Common myeloid progenitor, CD34-positive (primary cell): ENCODE measurements around the gene CD300A.
A peak's percentile ranks its signal among the peaks of the same experiment; 100 is the strongest.
"Not testable (repeated sequence)": the region's sequence is repeated elsewhere in the genome, so short reads cannot be mapped to it uniquely, and the experiment has no call there.

Experiments used
- CTCF ChIA-PET: fragments of 350-600 bp; sonication (Branson Sonifier 250); formaldehyde crosslinking; loops from one replicate; lab custom pipeline; 2021; ENCODE audit warnings: antibody characterized with exemption; lab: Charles Lee
- POLR2A ChIA-PET: fragments of 350-600 bp; sonication (Branson Sonifier 250); formaldehyde crosslinking; loops from one replicate; lab custom pipeline; 2021; ENCODE audit warnings: antibody characterized with exemption; lab: Charles Lee
- DNase-seq, 3 donors: peaks; one replicate each; pipeline versions ENCODE4 v3.0.0 to v3.0.0-alpha.2; 2013
- H3K27ac ChIP-seq, 2 experiments: 1 replicate in 1 of 2; 2 replicates in 1 of 2; pipeline ENCODE4 v1.7.0; 2013; ENCODE audit warnings: inconsistent platforms in 2 of 2, low read length in 2 of 2, mild to moderate bottlenecking in 2 of 2, low read depth in 1 of 2, moderate library complexity in 1 of 2; ENCODE audit not compliant: severe bottlenecking in 2 of 2, insufficient read depth in 1 of 2, poor library complexity in 1 of 2
- H3K27me3 ChIP-seq, 5 experiments: replicated peaks in 2 of 5; 1 replicate in 3 of 5; 2 replicates in 2 of 5; pipeline versions ENCODE4 v1.6.1 to v1.7.0; 2013; ENCODE audit warnings: low read length in 4 of 5, mild to moderate bottlenecking in 2 of 5, moderate library complexity in 2 of 5, inconsistent platforms in 1 of 5; ENCODE audit not compliant: insufficient read depth in 5 of 5, control insufficient read depth in 4 of 5
- H3K36me3 ChIP-seq, 4 experiments: 1 replicate in 2 of 4; 2 replicates in 2 of 4; pipeline versions ENCODE4 v1.6.1 to v1.7.0; 2013; ENCODE audit warnings: low read length in 3 of 4, control low read depth in 1 of 4, mild to moderate bottlenecking in 1 of 4; ENCODE audit not compliant: control insufficient read depth in 4 of 4, insufficient read depth in 4 of 4
- H3K4me1 ChIP-seq, 4 experiments: 1 replicate in 3 of 4; 2 replicates in 1 of 4; pipeline versions ENCODE4 v1.6.1 to v1.7.1; 2013; ENCODE audit warnings: low read length in 3 of 4, mild to moderate bottlenecking in 3 of 4, control low read depth in 1 of 4, inconsistent platforms in 1 of 4, moderate library complexity in 1 of 4; ENCODE audit not compliant: control insufficient read depth in 4 of 4, insufficient read depth in 4 of 4; ENCODE audit errors: control extremely low read depth in 1 of 4
- H3K4me3 ChIP-seq, 7 experiments: 1 replicate in 4 of 7; 2 replicates in 3 of 7; pipeline versions ENCODE4 v1.5.1 to v1.7.0; 2013; ENCODE audit warnings: mild to moderate bottlenecking in 7 of 7, low read length in 6 of 7, moderate library complexity in 6 of 7, inconsistent platforms in 2 of 7, low read depth in 2 of 7, control low read depth in 1 of 7; ENCODE audit not compliant: insufficient read depth in 4 of 7, control insufficient read depth in 1 of 7; ENCODE audit errors: extremely low read depth in 1 of 7
- H3K9me3 ChIP-seq, 5 experiments: 1 replicate in 4 of 5; 2 replicates in 1 of 5; pipeline versions ENCODE4 v1.6.1 to v1.7.1; 2013; ENCODE audit warnings: low read length in 4 of 5, mild to moderate bottlenecking in 2 of 5, inconsistent platforms in 1 of 5, low read depth in 1 of 5, moderate library complexity in 1 of 5; ENCODE audit not compliant: control insufficient read depth in 4 of 5, insufficient read depth in 2 of 5; ENCODE audit errors: control extremely low read depth in 1 of 5
- WGBS: methylation state at CpG from one replicate; pipeline ENCODE4 v1.1.5; 2013; ENCODE audit not compliant: insufficient coverage; 5-methylcytosine and 5-hydroxymethylcytosine counted together

The CD300A gene

DNA sequence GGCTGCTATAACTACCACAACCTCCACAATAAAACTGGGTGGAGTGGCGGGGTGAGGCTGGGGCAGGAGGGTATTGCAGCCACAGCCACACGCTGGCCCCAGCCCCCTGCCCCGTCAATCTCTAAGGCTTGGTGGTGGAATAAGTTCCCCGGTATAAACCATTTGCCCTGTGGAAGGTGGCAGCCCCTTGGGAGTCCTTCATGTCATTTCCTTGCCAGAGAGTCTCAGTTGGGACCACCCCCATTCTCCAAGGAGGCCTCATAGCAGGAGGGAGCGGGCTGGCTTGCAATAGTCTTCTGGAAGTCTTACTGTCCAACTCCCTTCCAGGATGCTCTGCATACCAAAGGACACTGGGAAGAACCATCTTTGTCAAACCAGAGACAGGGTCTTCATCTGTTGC is 19.4 kb downstream of the CD300A start:
- 90% methylated on average over 4 of the region's 5 CpGs for WGBS
- CTCF ChIA-PET, result interaction anchor here (1.2 kb wide), 1 partner anchor 22 kb away, joined by 3 read pairs; no protein-coding TSS in a partner anchor
- Histone ChIP-seq H3K36me3 (peaks cover 5 to 66% (median 47%) of the 10 kb centered on the region in 4 experiments), H3K27ac (no peak overlapping the region), H3K4me1 (peaks cover 0 to 3% (median 1%) of the 10 kb centered on the region in 4 experiments), H3K27me3 (no peaks in the 10 kb centered on the region), H3K4me3 (no peak overlapping the region), H3K9me3 (no peaks in the 10 kb centered on the region)
- DNase-seq, result no peak
- POLR2A ChIA-PET, result no interaction called here

DNA sequence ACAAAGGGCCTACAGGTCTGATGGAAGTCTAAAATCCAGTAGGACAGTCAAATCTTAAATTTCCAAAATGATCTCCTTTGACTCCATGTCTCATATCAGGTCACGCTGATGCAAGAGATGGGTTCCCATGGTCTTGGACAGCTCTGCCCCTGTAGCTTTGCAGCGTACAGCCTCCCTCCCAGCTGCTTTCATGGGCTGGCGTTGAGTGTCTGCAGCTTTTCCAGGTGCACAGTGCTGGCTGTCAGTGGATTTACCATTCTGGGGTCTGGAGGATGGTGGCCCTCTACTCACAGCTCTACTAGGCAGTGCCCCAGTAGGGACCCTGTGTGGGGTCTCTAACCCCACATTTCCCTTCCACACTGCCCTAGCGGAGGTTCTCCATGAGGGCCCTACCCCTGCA is 21.8 kb downstream of the CD300A start:
- peaks cover 2 to 44% (median 29%) of the 10 kb centered on the region in 4 experiments for H3K36me3 ChIP-seq
- H3K27me3 ChIP-seq, H3K9me3 ChIP-seq, POLR2A ChIA-PET, H3K4me3 ChIP-seq, H3K27ac ChIP-seq, DNase-seq: not testable (repeated sequence)
- peaks cover 0 to 23% (median under 1%) of the 10 kb centered on the region in 4 experiments for H3K4me1 ChIP-seq
- 93% methylated on average over 4 of the region's 4 CpGs for WGBS
- CTCF ChIA-PET, result interaction anchor here (0.9 to 3.0 kb wide), 4 partner anchors 9 to 286 kb away, joined by 4 to 10 read pairs (median 4); no protein-coding TSS in a partner anchor

- DNase-seq, result no peak
- Histone ChIP-seq H3K4me3 (no peak overlapping the region), H3K36me3 (peaks cover 2 to 22% (median 8%) of the 10 kb centered on the region in 4 experiments), H3K27ac (no peak overlapping the region), H3K4me1 (peaks cover 0 to 23% (median under 1%) of the 10 kb centered on the region in 4 experiments), H3K9me3 (no peaks in the 10 kb centered on the region), H3K27me3 (no peaks in the 10 kb centered on the region)
- 98% methylated on average over 5 of the region's 9 CpGs for WGBS
- POLR2A ChIA-PET, result no interaction called here
- CTCF ChIA-PET, result interaction anchor here (0.7 to 2.9 kb wide), 10 partner anchors 21 to 128 kb away, joined by 3 to 13 read pairs (median 4); partner anchors contain the start of gene CD300LD
Observed at GRCh38 chr17:74490716-74491115, 24.3 kb downstream of the CD300A start.

- no peaks in the 10 kb centered on the region for H3K9me3 ChIP-seq
- 97% methylated on average over 5 of the region's 7 CpGs for WGBS
- no peaks in the 10 kb centered on the region for H3K27me3 ChIP-seq
- no peak overlapping the region for H3K27ac ChIP-seq
- ChIA-PET CTCF (interaction anchor here (0.6 to 2.9 kb wide), 15 partner anchors 10 to 118 kb away, joined by 3 to 13 read pairs (median 4); partner anchors contain the start of gene CD300A), POLR2A (interaction anchor here (1.2 kb wide), 1 partner anchor 33 kb away, joined by 3 read pairs; no protein-coding TSS in a partner anchor)
- no peak overlapping the region for H3K4me3 ChIP-seq
- peaks cover 0 to 23% (median under 1%) of the 10 kb centered on the region in 4 experiments for H3K4me1 ChIP-seq
- H3K36me3 ChIP-seq, result peaks cover 0 to 13% (median 4%) of the 10 kb centered on the region in 4 experiments
- DNase-seq, result peak in 2 of 3 donors; percentile 45 to 50
Observed at GRCh38 chr17:74491626-74492025, 25.2 kb downstream of the CD300A start.

DNA sequence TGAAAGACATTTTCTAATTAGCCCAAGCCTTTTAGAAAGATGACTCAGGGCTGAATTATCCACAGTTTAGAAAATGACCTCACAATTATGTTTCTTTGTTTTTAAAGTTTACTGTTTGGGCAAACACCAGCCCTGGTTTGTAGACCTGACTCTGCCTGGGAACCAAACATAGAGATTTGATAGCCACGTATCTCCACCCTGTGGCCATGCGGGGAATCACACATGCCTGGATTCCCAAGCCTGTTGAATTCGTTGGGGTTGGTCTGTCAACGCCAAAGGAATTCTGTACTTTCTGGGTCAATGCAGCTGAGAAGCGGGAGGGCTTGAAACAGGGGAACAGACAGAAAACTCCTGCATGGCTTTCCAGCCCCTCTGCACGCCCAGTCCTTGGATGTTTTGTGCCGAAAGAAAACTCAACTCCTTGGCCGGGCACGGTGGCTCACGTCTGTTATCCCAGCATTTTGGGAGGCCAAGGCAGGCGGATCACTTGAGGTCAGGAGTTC is 26.9 kb downstream of the CD300A start:
- no peak overlapping the region for H3K4me3 ChIP-seq
- ChIA-PET POLR2A (no interaction called here), CTCF (interaction anchor here (0.8 to 2.1 kb wide), 12 partner anchors 9 to 125 kb away, joined by 3 to 11 read pairs (median 4); partner anchors contain the start of genes CD300LB and GPR142)
- 46% methylated on average over 10 of the region's 11 CpGs for WGBS
- H3K9me3 ChIP-seq, result no peaks in the 10 kb centered on the region
- peaks cover 0 to 29% (median 3%) of the 10 kb centered on the region in 4 experiments for H3K4me1 ChIP-seq
- no peaks in the 10 kb centered on the region for H3K27me3 ChIP-seq
- H3K36me3 ChIP-seq, result peaks cover 0 to 1% (median 0%) of the 10 kb centered on the region in 4 experiments
- DNase-seq, result peak; percentile 68 to 81 (median 75)
- no peak overlapping the region for H3K27ac ChIP-seq

DNA sequence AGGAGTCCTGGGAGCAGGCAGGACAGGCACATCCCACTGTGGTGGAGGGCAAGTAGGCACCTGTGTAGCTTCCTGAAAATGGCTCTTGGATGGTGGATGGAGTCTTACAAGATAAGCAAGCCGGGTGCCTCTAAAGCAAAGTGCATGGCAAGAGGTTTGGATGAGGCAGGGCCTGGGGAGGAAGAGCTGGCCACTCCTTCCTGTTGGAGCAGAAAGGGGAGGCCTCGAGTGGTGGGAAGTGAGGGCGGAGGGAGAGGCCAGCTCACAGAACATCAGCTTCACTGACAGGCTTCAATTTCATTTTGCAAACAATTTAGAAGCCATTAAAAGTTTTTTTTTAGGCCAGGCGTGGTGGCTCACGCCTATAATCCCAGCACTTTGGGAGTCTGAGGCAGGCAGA is 31.0 kb downstream of the CD300A start:
- DNase-seq, result no peak
- H3K4me3 ChIP-seq, result no peak overlapping the region
- no peaks in the 10 kb centered on the region for H3K36me3 ChIP-seq
- H3K9me3 ChIP-seq, result no peaks in the 10 kb centered on the region
- H3K27me3 ChIP-seq, result no peaks in the 10 kb centered on the region
- ChIA-PET CTCF (interaction anchor here (1.3 to 3.2 kb wide), 8 partner anchors 9 to 135 kb away, joined by 4 to 20 read pairs (median 5); no protein-coding TSS in a partner anchor), POLR2A (no interaction called here)
- H3K4me1 ChIP-seq, result peaks cover 0 to 10% (median 2%) of the 10 kb centered on the region in 4 experiments
- H3K27ac ChIP-seq, result no peak overlapping the region
- WGBS, result 100% methylated on average over 2 of the region's 5 CpGs

GRCh38 chr17:74499992-74500391 is 33.6 kb downstream of the CD300A start:
- WGBS, result 94% methylated on average over 3 of the region's 3 CpGs
- Histone ChIP-seq H3K4me1 (peaks cover 0 to 6% (median 2%) of the 10 kb centered on the region in 4 experiments), H3K36me3 (no peaks in the 10 kb centered on the region), H3K4me3 (no peak overlapping the region), H3K9me3 (no peaks in the 10 kb centered on the region), H3K27me3 (no peaks in the 10 kb centered on the region), H3K27ac (no peak overlapping the region)
- ChIA-PET CTCF (interaction anchor here (0.6 to 3.4 kb wide), 8 partner anchors 14 to 130 kb away, joined by 3 to 12 read pairs (median 4); no protein-coding TSS in a partner anchor), POLR2A (no interaction called here)
- DNase-seq, result no peak
